ENCODE data around the gene CUL7.

The CUL7 gene

GRCh38 chr6:43019152-43019551 lies 34.5 kb downstream of the CUL7 start:
- Histone ChIP-seq H3K79me2 (ENCODE audit: insufficient read depth, low read length) (peaks cover 72% of the 10 kb centered on the region), H3K27me3 (ENCODE audit: insufficient read depth, low read length, poor library complexity) (no peaks in the 10 kb centered on the region), H3K36me3 (ENCODE audit: insufficient read depth, low read length) (peaks cover 60% of the 10 kb centered on the region), H3K4me2 (ENCODE audit: insufficient read depth, low read length) (no peak overlapping the region), H3K9me3 (ENCODE audit: insufficient read depth, low read length, severe bottlenecking) (no peaks in the 10 kb centered on the region), H3K9ac (ENCODE audit: low read depth, low read length) (no peak overlapping the region), H3K4me3 (ENCODE audit: low read depth in 1 of 2, low read length in 2 of 2) (no peak overlapping the region), H3K27ac (ENCODE audit: low read length) (no peak overlapping the region), H2AFZ (ENCODE audit: low read depth, low read length) (no peak overlapping the region), H4K20me1 (ENCODE audit: insufficient read depth, low read length) (peaks cover 33% of the 10 kb centered on the region), H3K4me1 (ENCODE audit: insufficient read depth, low read length) (peaks cover 74% of the 10 kb centered on the region)
- TF ChIP-seq EZH2 (IDR thresholded peaks at IDR 0.05; ENCODE audit: borderline replicate concordance, low read depth, low read length, severe bottlenecking), result no peak
- TF ChIP-seq, protein P1, sequence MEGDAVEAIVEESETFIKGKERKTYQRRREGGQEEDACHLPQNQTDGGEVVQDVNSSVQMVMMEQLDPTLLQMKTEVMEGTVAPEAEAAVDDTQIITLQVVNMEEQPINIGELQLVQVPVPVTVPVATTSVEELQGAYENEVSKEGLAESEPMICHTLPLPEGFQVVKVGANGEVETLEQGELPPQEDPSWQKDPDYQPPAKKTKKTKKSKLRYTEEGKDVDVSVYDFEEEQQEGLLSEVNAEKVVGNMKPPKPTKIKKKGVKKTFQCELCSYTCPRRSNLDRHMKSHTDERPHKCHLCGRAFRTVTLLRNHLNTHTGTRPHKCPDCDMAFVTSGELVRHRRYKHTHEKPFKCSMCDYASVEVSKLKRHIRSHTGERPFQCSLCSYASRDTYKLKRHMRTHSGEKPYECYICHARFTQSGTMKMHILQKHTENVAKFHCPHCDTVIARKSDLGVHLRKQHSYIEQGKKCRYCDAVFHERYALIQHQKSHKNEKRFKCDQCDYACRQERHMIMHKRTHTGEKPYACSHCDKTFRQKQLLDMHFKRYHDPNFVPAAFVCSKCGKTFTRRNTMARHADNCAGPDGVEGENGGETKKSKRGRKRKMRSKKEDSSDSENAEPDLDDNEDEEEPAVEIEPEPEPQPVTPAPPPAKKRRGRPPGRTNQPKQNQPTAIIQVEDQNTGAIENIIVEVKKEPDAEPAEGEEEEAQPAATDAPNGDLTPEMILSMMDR (IDR thresholded peaks at IDR 0.05; ENCODE audit: borderline replicate concordance, extremely low read depth, low read length, poor library complexity, severe bottlenecking), result no peak
- DNase-seq, result no peak
- ATAC-seq (ENCODE audit: insufficient read depth, low read depth), result no peak

- H3K27me3 ChIP-seq (ENCODE audit: insufficient read depth, low read length, poor library complexity), result no peaks in the 10 kb centered on the region
- H3K9ac ChIP-seq (ENCODE audit: low read depth, low read length), result 0 out of 2 replicates have a peak overlapping the region, but pooled peaks have one; percentile 22
- H3K27ac ChIP-seq (ENCODE audit: low read length), result no peak overlapping the region
- DNase-seq (no peak), ATAC-seq (ENCODE audit: insufficient read depth, low read depth) (no peak)
- H3K4me3 ChIP-seq (ENCODE audit: low read depth in 1 of 2, low read length in 2 of 2), result no peak overlapping the region
- peaks cover 27% of the 10 kb centered on the region; the same call in 1 of the 2 replicates for H4K20me1 ChIP-seq (ENCODE audit: insufficient read depth, low read length)
- H3K4me1 ChIP-seq (ENCODE audit: insufficient read depth, low read length), result peaks cover 70% of the 10 kb centered on the region
- H3K36me3 ChIP-seq (ENCODE audit: insufficient read depth, low read length), result peaks cover 62% of the 10 kb centered on the region
- TF ChIP-seq, protein P1 (IDR thresholded peaks at IDR 0.05; ENCODE audit: borderline replicate concordance, extremely low read depth, low read length, poor library complexity, severe bottlenecking), result no peak
- no peak for TF ChIP-seq EZH2 (IDR thresholded peaks at IDR 0.05; ENCODE audit: borderline replicate concordance, low read depth, low read length, severe bottlenecking)
- H3K9me3 ChIP-seq (ENCODE audit: insufficient read depth, low read length, severe bottlenecking), result no peaks in the 10 kb centered on the region
- H3K79me2 ChIP-seq (ENCODE audit: insufficient read depth, low read length), result peaks cover 69% of the 10 kb centered on the region
- no peak overlapping the region for H2AFZ ChIP-seq (ENCODE audit: low read depth, low read length)
- H3K4me2 ChIP-seq (ENCODE audit: insufficient read depth, low read length), result peak overlapping the region; percentile 90
Observed at GRCh38 chr6:43016943-43017334, 36.7 kb downstream of the CUL7 start.

DNA sequence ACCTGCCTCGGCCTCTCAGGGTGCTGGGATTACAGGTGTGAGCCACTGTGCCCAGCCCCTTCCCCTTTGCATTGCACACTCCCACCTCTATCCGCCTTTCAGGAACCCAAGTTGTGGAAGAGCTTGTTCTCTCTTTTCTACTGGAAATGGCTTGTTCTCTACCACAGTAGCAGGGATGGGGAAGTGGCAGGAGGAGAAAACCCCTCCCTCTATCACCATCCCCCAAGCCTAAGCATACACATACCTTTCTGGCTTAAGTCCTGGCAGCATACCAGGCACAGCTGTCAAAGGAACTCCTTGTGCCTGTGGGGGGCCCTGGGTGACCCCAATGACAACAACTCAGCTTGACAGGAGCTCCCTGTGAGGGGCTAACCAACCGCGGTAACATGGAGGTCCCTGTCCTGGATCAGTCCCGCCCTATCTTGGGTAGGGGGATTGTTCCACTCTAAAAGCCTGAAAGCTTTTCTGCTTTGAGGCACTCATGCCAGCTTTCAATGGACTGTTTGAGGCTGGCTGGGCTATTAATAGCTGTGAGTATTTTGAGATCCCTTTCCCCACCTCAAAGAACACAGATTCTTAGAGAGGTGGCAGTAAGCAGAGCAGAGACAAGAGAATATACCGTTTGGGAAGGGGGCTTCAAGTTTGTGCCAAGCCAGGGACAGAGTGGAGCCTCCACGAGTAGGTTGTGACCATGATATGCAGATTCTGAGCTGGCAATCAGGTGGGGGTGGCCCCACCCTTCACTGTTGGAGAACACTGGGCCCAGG lies 37.3 kb downstream of the CUL7 start:
- ATAC-seq (ENCODE audit: insufficient read depth, low read depth) (no peak), DNase-seq (no peak)
- Histone ChIP-seq H3K27me3 (ENCODE audit: insufficient read depth, low read length, poor library complexity) (no peaks in the 10 kb centered on the region), H3K4me2 (ENCODE audit: insufficient read depth, low read length) (peak overlapping the region; percentile 90), H3K4me3 (ENCODE audit: low read depth in 1 of 2, low read length in 2 of 2) (no peak overlapping the region), H4K20me1 (ENCODE audit: insufficient read depth, low read length) (peaks cover 27% of the 10 kb centered on the region; the same call in 1 of the 2 replicates), H3K9me3 (ENCODE audit: insufficient read depth, low read length, severe bottlenecking) (no peaks in the 10 kb centered on the region), H2AFZ (ENCODE audit: low read depth, low read length) (no peak overlapping the region), H3K4me1 (ENCODE audit: insufficient read depth, low read length) (peaks cover 76% of the 10 kb centered on the region), H3K27ac (ENCODE audit: low read length) (no peak overlapping the region), H3K79me2 (ENCODE audit: insufficient read depth, low read length) (peaks cover 70% of the 10 kb centered on the region), H3K9ac (ENCODE audit: low read depth, low read length) (peak overlapping the region; percentile 22; the same call in 1 of the 2 replicates), H3K36me3 (ENCODE audit: insufficient read depth, low read length) (peaks cover 68% of the 10 kb centered on the region)
- TF ChIP-seq, protein P1 (IDR thresholded peaks at IDR 0.05; ENCODE audit: borderline replicate concordance, extremely low read depth, low read length, poor library complexity, severe bottlenecking), result no peak
- no peak for TF ChIP-seq EZH2 (IDR thresholded peaks at IDR 0.05; ENCODE audit: borderline replicate concordance, low read depth, low read length, severe bottlenecking)
